CD4-positive, CD25-positive, alpha-beta regulatory T cell (primary cell): ENCODE measurements around the gene TBC1D22A. TPM values are rescaled to one million over a fixed set of nuclear protein-coding genes. Genes with fewer than 3 reads are reported as not detected.
A peak's percentile ranks its signal among the peaks of the same experiment; 100 is the strongest.

Source experiments
- ATAC-seq, 2 donors: fragments of 150-1000 bp; cut with Tn5 transposase; one replicate each; pipeline ENCODE4 v1.10.0; 2021; ENCODE audit warnings: low read depth in 2 of 2, moderate number of reproducible peaks in 2 of 2, moderate library complexity in 1 of 2
- DNase-seq, 3 donors: peaks; one replicate each; pipeline versions ENCODE4 v3.0.0 to v3.0.0-alpha.2; 2012 to 2022; ENCODE audit warnings: mixed read lengths in 1 of 3
- H3K27ac ChIP-seq: one replicate; pipeline ENCODE4 v1.7.0; 2013; ENCODE audit warnings: mild to moderate bottlenecking, low read length; ENCODE audit not compliant: insufficient read depth, poor library complexity, severe bottlenecking
- H3K27me3 ChIP-seq: one replicate; pipeline ENCODE4 v1.7.0; 2013; ENCODE audit warnings: low read length; ENCODE audit not compliant: control insufficient read depth, insufficient read depth
- H3K36me3 ChIP-seq: one replicate; pipeline ENCODE4 v1.7.0; 2013; ENCODE audit warnings: mild to moderate bottlenecking, low read length, moderate library complexity; ENCODE audit not compliant: control insufficient read depth, insufficient read depth
- H3K4me1 ChIP-seq: 2 replicates; pipeline ENCODE4 v1.7.0; 2013; ENCODE audit warnings: mild to moderate bottlenecking, low read length; ENCODE audit not compliant: insufficient read depth, control insufficient read depth, poor library complexity, severe bottlenecking
- H3K4me3 ChIP-seq: one replicate; pipeline ENCODE4 v1.7.0; 2013; ENCODE audit warnings: low read depth, mild to moderate bottlenecking, low read length, moderate library complexity
- H3K9me3 ChIP-seq, 2 experiments: 1 replicate in 1 of 2; 2 replicates in 1 of 2; pipeline ENCODE4 v1.7.0; 2013; ENCODE audit warnings: low read length in 2 of 2, mild to moderate bottlenecking in 1 of 2, moderate library complexity in 1 of 2; ENCODE audit not compliant: control insufficient read depth in 2 of 2
- H3K27ac Mint-ChIP-seq, 3 donors: one replicate each; pipeline ENCODE4 v1.8.0; 2020 to 2022; ENCODE audit warnings: mild to moderate bottlenecking in 3 of 3, mixed read lengths in 3 of 3, moderate library complexity in 2 of 3
- H3K27me3 Mint-ChIP-seq: one replicate; pipeline ENCODE4 v1.8.0; 2022; ENCODE audit warnings: mild to moderate bottlenecking, mixed read lengths
- H3K36me3 Mint-ChIP-seq: one replicate; pipeline ENCODE4 v1.8.0; 2020; ENCODE audit warnings: mixed read lengths
- H3K4me1 Mint-ChIP-seq, 4 donors: one replicate each; pipeline ENCODE4 v1.8.0; 2020 to 2022; ENCODE audit warnings: mixed read lengths in 4 of 4, mild to moderate bottlenecking in 1 of 4
- H3K4me3 Mint-ChIP-seq, 4 donors: one replicate each; pipeline ENCODE4 v1.8.0; 2020 to 2022; ENCODE audit warnings: mild to moderate bottlenecking in 4 of 4, mixed read lengths in 4 of 4, moderate library complexity in 3 of 4
- H3K9me3 Mint-ChIP-seq, 7 donors: one replicate each; pipeline ENCODE4 v1.8.0; 2020 to 2022; ENCODE audit warnings: mixed read lengths in 7 of 7, mild to moderate bottlenecking in 3 of 7, moderate library complexity in 2 of 7
- polyA plus RNA-seq, 4 donors: library from polyadenylated mRNA; unstranded; fragments of 300-500 nt; fragmentation: Illumina TruSeq; gene quantifications; one replicate each; pipeline ENCODE4 v1.2.3, GENCODE V29; 2021
- total RNA-seq: library from RNA; stranded (reverse); gene quantifications from one replicate; pipeline ENCODE4 v1.2.3, GENCODE V29; 2022

Gene TBC1D22A
- total and polyA plus RNA-seq, 5 donors from 2014 or later, result 19.8 to 42.5 (median 24.3) TPM

DNA sequence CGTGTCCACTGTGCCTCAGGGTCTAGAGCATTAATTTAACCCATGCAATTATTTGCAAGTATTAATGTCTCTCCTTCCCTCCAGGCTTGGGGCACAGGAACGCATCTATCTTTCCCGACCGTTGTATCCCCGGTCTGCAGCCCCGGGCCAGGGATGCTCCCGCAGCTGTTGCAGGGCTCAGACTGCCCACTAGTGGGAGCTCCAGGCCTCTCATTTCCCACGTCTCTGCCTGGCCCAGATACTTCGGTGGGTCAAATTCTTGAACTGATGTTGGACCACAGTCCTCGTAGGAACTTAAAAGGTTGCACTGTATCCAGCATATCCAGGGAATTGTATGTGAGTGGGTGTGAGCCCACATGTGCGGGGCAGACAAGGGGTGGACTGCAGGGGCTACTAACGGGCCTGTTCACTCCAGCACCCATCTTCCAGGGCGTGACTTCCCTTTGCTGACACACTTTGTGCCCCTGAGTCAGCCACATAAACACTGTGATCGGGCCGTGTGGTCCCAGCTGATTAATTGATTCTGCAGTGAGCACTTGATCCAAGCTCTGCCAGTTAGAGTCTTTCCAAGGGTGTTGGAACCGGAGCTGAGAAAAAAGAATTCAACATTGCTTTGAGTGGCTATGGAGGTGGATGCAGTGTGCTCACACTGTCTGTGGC, 451.3 kb downstream of the TBC1D22A start:
- Mint-ChIP-seq H3K4me3 (no peak overlapping the region), H3K27me3 (no peaks in the 10 kb centered on the region), H3K27ac (no peak overlapping the region), H3K4me1 (no peaks in the 10 kb centered on the region), H3K36me3 (no peaks in the 10 kb centered on the region), H3K9me3 (peaks cover 0 to 2% (median 0%) of the 10 kb centered on the region in 7 donors)
- H3K36me3 ChIP-seq, result no peaks in the 10 kb centered on the region
- no peaks in the 10 kb centered on the region for H3K27me3 ChIP-seq
- H3K9me3 ChIP-seq, result no peaks in the 10 kb centered on the region
- H3K4me3 ChIP-seq, result no peak overlapping the region
- no peaks in the 10 kb centered on the region for H3K4me1 ChIP-seq
- ATAC-seq, result peak; percentile 52 to 64
- peak in 2 of 3 donors; percentile 33 to 50 for DNase-seq
- H3K27ac ChIP-seq, result no peak overlapping the region

DNA sequence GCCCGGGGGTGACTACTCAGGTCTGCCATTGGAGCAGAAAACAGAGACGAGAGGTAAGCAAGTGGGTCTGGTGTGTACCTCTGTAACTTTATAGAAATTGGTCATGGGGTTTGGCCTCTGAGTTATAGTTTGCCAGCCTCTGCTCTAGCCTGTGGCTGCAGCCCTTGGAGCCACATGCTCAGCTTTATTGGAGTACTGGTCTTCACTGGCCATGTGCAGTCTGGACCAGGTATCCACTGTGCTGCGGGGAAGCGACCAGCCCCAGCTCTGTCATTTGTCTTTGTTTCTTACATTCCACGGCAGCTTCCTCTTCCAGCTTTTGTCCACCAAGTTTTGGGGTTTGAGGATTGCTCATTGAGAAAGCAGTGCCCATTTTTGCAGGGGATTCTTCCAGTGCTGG, 453.4 kb downstream of the TBC1D22A start:
- DNase-seq (no peak), ATAC-seq (no peak)
- Mint-ChIP-seq H3K9me3 (peaks cover 0 to 2% (median 0%) of the 10 kb centered on the region in 7 donors), H3K4me3 (no peak overlapping the region), H3K4me1 (peaks cover 0 to 2% (median 0%) of the 10 kb centered on the region in 4 donors), H3K36me3 (no peaks in the 10 kb centered on the region), H3K27me3 (no peaks in the 10 kb centered on the region), H3K27ac (no peak overlapping the region)
- H3K36me3 ChIP-seq, result no peaks in the 10 kb centered on the region
- no peak overlapping the region for H3K4me3 ChIP-seq
- H3K9me3 ChIP-seq, result no peaks in the 10 kb centered on the region
- no peaks in the 10 kb centered on the region for H3K4me1 ChIP-seq
- no peaks in the 10 kb centered on the region for H3K27me3 ChIP-seq
- H3K27ac ChIP-seq, result no peak overlapping the region

DNA sequence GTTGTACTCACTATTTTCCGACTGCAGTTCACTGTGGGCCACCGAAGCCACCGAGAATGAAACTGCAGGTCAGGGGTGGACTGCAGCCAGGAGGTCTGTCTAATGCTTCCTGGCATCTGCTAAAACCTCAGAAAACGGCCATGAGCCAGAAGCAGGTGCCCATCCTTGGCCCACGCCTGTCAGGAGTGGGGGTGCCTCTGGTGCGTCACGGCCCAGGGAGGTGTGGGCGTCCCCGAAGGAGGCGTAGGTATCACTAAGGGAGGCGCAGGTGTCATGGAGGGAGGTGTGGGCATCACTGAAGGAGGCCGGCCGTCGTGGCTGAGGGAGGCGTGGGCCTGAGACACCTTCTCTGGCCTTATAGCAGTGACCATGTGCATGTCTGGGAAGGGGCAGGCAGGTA, 456.2 kb downstream of the TBC1D22A start:
- no peak for DNase-seq
- Mint-ChIP-seq H3K4me3 (no peak overlapping the region), H3K27ac (no peak overlapping the region), H3K36me3 (no peaks in the 10 kb centered on the region), H3K27me3 (no peaks in the 10 kb centered on the region), H3K4me1 (peaks cover 0 to 2% (median 0%) of the 10 kb centered on the region in 4 donors), H3K9me3 (peaks cover 0 to 2% (median 0%) of the 10 kb centered on the region in 7 donors)
- no peaks in the 10 kb centered on the region for H3K27me3 ChIP-seq
- H3K9me3 ChIP-seq, result no peaks in the 10 kb centered on the region
- H3K4me1 ChIP-seq, result no peaks in the 10 kb centered on the region
- H3K36me3 ChIP-seq, result no peaks in the 10 kb centered on the region
- H3K27ac ChIP-seq, result no peak overlapping the region
- ATAC-seq, result no peak
- H3K4me3 ChIP-seq, result no peak overlapping the region

DNA sequence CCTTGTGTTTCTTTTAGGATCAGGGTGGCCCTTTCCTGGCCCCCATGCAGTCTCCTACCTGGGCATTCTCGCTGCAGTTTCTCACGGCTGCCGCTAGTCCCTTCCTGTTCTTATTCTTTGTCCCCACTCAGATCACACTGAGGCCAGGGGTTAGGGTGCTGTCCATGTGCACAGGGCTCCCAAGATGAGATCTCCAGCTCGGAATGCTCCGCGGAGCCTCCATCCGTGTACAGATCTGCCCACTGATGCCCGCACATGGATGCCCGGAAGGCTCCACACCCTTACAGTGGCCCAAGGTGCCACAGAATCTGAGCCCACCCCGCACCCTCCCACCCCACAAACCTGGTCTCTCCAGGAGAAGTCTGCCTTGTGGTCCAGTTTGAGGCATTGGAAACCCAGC, 457.3 kb downstream of the TBC1D22A start:
- no peak overlapping the region for H3K27ac ChIP-seq
- H3K4me3 ChIP-seq, result no peak overlapping the region
- Mint-ChIP-seq H3K4me1 (peaks cover 0 to 2% (median 0%) of the 10 kb centered on the region in 4 donors), H3K27me3 (no peaks in the 10 kb centered on the region), H3K9me3 (peaks cover 0 to 1% (median 0%) of the 10 kb centered on the region in 7 donors), H3K27ac (no peak overlapping the region), H3K36me3 (no peaks in the 10 kb centered on the region), H3K4me3 (no peak overlapping the region)
- ATAC-seq (no peak), DNase-seq (no peak)
- H3K27me3 ChIP-seq, result no peaks in the 10 kb centered on the region
- no peaks in the 10 kb centered on the region for H3K9me3 ChIP-seq
- no peaks in the 10 kb centered on the region for H3K4me1 ChIP-seq
- no peaks in the 10 kb centered on the region for H3K36me3 ChIP-seq

DNA sequence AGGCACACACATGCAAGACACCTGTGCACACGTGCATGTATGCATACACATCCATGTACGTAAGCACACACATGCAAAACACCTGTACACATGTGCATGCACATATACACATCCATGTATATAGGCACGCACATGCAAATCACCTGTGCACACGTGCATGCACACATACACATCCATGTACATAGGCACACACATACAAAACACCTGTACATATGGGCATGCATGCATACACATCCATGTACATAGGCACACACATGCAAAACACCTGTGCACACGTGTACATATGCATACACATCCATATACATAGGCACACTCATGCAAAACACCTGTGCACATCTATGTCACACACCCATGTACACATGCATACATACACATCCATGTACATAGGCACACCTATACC, 458.3 kb downstream of the TBC1D22A start:
- DNase-seq (no peak), ATAC-seq (no peak)
- Mint-ChIP-seq H3K27me3 (no peaks in the 10 kb centered on the region), H3K4me1 (peaks cover 0 to 2% (median 0%) of the 10 kb centered on the region in 4 donors), H3K9me3 (no peaks in the 10 kb centered on the region), H3K27ac (no peak overlapping the region), H3K36me3 (no peaks in the 10 kb centered on the region), H3K4me3 (no peak overlapping the region)
- Histone ChIP-seq H3K9me3 (no peaks in the 10 kb centered on the region), H3K36me3 (no peaks in the 10 kb centered on the region), H3K4me3 (no peak overlapping the region), H3K27ac (no peak overlapping the region), H3K4me1 (no peaks in the 10 kb centered on the region), H3K27me3 (no peaks in the 10 kb centered on the region)

DNA sequence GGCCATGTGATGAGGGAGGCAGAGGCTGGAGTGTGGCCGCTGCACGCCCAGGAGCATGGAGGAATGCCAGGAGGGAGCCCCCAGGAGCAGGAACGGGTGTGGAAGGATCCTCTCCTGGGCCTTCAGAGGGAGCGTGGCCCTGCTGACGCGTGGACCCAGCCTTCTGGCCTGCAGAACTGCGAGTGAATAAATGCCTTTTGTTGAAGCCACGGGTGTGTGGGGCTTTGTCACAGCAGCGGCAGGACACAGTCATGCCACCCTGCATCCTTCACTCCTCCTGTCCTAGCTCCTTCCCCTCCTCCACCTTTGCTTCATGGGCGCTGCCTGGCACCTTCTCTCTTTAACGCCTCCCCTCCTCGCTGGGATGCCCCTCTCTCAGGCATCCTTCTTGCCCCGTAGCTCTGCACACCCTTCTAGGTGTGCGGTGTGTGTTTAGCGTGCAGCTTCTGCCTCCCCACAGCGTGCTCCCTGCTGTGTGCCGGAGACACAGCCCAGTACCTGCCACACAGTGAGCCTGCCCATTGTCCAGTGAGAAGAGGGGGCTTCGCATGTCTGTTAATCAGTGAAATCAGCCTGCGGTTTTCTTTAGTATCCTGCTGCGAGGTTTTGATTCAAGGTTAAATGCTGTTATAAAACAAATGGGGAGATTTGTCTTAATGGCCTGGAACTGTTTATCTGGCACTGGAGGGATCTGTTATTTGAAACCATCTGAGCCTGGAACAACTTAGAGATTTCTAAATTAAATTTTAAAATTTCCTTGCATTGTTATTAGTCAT, 459.6 kb downstream of the TBC1D22A start:
- H3K9me3 Mint-ChIP-seq, result no peaks in the 10 kb centered on the region
- Histone ChIP-seq H3K36me3 (no peaks in the 10 kb centered on the region), H3K27me3 (no peaks in the 10 kb centered on the region), H3K4me3 (no peak overlapping the region), H3K27ac (no peak overlapping the region), H3K9me3 (no peaks in the 10 kb centered on the region), H3K4me1 (no peaks in the 10 kb centered on the region)
- peaks cover 0 to 2% (median 0%) of the 10 kb centered on the region in 4 donors for H3K4me1 Mint-ChIP-seq
- H3K27me3 Mint-ChIP-seq, result no peaks in the 10 kb centered on the region
- no peak for DNase-seq
- H3K36me3 Mint-ChIP-seq, result no peaks in the 10 kb centered on the region
- no peak for ATAC-seq
- no peak overlapping the region for H3K27ac Mint-ChIP-seq
- H3K4me3 Mint-ChIP-seq, result no peak overlapping the region
